BJ (cell line): Measurements from ENCODE around the gene ZNF784. TPM values are rescaled to one million over a fixed set of nuclear protein-coding genes. Genes with fewer than 3 reads are reported as not detected.
A peak's percentile ranks its signal among the peaks of the same experiment; 100 is the strongest.

Source experiments
- CTCF ChIA-PET: fragments of 350-600 bp; formaldehyde crosslinking; extraction: SDS; loops from one replicate; lab custom pipeline; 2021; ENCODE audit warnings: antibody characterized with exemption, inconsistent platforms; lab: Yijun Ruan, JAX
- POLR2A ChIA-PET: fragments of 300-600 bp; sonication (Branson Sonifier 250); formaldehyde crosslinking; extraction: SDS; loops from one replicate; lab custom pipeline; 2021; ENCODE audit warnings: antibody characterized with exemption; lab: Charles Lee
- DNase-seq: peaks from one replicate; pipeline ENCODE4 v3.0.0-alpha.2; 2011; ENCODE audit warnings: low read depth
- H3K27me3 ChIP-seq: 2 replicates; pipeline ENCODE4 v1.6.0; 2011; ENCODE audit warnings: low read length; ENCODE audit not compliant: control insufficient read depth, insufficient read depth
- H3K36me3 ChIP-seq: 2 replicates; pipeline ENCODE4 v1.5.1; 2011; ENCODE audit warnings: low read length; ENCODE audit not compliant: control insufficient read depth, insufficient read depth
- H3K4me3 ChIP-seq: 2 replicates; pipeline ENCODE4 v1.5.1; 2011; ENCODE audit warnings: low read depth, mild to moderate bottlenecking, control low read depth, low read length
- polyA plus RNA-seq: library from polyadenylated mRNA; depleted of rRNA; stranded (reverse); fragments of >200 nt; gene quantifications from 2 replicates; pipeline ENCODE4 v1.2.3, GENCODE V29; 2011
- TF ChIP-seq, protein P1 (sequence below): IDR thresholded peaks from 2 replicates; pipeline ENCODE4 v1.5.1; 2011; ENCODE audit warnings: low read depth, mild to moderate bottlenecking, control low read depth, inconsistent platforms, low read length, moderate library complexity; ENCODE audit not compliant: insufficient read depth

ZNF784 gene
- polyA plus RNA-seq, 1 experiment = 4.5 TPM

DNA sequence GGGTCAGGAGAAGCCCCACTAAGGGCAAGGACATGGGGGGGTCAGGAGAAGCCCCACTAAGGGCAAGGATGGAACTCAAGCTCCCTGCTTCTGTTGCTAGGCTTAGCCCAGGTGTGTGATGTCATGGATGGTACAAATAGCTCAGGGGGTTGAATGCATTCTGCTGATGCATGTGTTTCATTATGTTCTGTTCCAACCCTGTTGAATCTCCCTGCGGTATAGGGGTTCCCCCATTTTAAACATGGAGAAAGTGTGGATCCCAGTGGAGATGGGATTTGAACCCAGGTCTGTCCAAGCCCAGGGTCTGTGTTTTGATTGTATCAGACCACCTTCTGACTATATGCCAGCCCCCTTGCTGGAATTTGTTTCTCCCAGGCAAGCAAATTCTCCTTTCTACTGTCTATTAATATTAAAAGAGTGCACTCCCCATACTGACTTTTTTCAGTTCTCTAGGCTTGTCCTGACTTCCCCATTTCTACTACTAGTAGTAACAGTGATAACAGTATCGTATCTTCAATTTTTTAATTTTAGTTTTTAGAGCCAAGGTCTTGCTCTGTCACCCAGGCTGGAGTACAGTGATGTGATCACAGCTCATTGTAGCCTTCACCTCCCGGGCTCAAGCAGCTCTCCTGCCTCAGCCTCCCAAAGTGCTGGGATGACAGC lies 12.3 kb downstream of the ZNF784 start:
- H3K4me3 ChIP-seq = no peak overlapping the region
- DNase-seq = no peak
- CTCF ChIA-PET = interaction anchor here (1.2 kb wide), 1 partner anchor 20 kb away, joined by 3 read pairs; no protein-coding TSS in a partner anchor
- POLR2A ChIA-PET = no interaction called here
- peaks cover 18% of the 10 kb centered on the region for H3K36me3 ChIP-seq
- H3K27me3 ChIP-seq = no peaks in the 10 kb centered on the region
- TF ChIP-seq, protein P1, sequence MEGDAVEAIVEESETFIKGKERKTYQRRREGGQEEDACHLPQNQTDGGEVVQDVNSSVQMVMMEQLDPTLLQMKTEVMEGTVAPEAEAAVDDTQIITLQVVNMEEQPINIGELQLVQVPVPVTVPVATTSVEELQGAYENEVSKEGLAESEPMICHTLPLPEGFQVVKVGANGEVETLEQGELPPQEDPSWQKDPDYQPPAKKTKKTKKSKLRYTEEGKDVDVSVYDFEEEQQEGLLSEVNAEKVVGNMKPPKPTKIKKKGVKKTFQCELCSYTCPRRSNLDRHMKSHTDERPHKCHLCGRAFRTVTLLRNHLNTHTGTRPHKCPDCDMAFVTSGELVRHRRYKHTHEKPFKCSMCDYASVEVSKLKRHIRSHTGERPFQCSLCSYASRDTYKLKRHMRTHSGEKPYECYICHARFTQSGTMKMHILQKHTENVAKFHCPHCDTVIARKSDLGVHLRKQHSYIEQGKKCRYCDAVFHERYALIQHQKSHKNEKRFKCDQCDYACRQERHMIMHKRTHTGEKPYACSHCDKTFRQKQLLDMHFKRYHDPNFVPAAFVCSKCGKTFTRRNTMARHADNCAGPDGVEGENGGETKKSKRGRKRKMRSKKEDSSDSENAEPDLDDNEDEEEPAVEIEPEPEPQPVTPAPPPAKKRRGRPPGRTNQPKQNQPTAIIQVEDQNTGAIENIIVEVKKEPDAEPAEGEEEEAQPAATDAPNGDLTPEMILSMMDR = no peak

DNA sequence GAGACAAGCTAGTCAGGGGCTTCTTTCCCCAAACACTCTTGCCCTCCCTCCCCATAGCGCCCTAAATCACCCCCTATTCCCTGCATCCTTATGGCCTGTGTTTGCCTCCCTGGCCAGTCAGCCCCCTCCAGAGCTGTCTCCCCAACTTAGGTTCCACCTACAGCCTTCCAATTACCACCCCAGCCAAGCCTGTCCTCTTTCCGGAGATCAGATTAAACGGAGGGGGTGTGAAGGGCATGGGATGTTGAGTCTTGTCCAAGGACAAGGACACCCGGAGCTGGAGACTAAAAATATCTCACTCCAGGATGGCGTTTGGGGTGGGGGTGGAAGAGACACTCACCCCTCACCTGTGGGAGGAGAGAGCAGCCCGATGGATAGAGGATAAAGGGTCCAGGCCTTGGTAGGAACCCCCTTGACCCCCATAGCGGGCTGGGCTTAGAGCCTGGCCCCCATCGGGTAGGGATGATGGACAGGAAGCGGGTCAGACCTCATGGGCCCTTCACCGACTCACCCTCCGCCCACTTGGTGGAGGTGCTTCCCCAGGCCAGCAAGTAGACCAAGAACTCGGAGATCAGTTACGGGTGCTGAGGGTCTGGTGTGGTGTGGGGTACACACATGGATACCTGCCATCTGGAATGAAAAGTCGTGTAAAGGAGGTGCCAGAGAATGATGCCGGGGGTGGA lies 12.9 kb downstream of the ZNF784 start:
- CTCF ChIA-PET = interaction anchor here (0.9 to 1.2 kb wide), 2 partner anchors 16 to 21 kb away, joined by 3 read pairs; no protein-coding TSS in a partner anchor
- no peak for DNase-seq
- Histone ChIP-seq H3K4me3 (no peak overlapping the region), H3K36me3 (peaks cover 13% of the 10 kb centered on the region), H3K27me3 (no peaks in the 10 kb centered on the region)
- TF ChIP-seq, protein P1 = no peak
- POLR2A ChIA-PET = no interaction called here

DNA sequence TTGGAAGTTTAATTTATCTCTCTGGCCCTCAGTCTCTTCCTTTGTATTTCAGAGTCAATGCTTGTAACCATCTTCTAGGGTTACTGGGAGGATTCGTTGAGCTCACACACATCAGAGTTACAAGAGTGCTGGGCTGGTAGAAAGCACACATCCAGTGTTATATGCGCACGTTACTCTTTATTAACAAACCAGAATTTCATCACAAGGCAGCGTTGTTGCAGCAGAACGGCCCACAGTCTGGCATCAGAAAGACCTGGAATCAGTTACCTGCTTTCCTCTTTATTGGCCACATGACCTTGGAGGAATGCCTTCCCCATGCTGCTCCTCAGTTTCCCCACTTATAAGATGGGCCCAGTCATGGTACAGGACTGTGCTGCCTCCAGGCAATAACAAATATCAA lies 15.0 kb downstream of the ZNF784 start:
- H3K27me3 ChIP-seq = no peaks in the 10 kb centered on the region
- TF ChIP-seq, protein P1 = no peak
- peaks cover 7% of the 10 kb centered on the region; the same call in 1 of the 2 replicates for H3K36me3 ChIP-seq
- ChIA-PET CTCF (interaction anchor here (0.5 kb wide), 1 partner anchor 442 kb away, joined by 4 read pairs; no protein-coding TSS in a partner anchor), POLR2A (no interaction called here)
- no peak overlapping the region for H3K4me3 ChIP-seq
- DNase-seq = no peak

DNA sequence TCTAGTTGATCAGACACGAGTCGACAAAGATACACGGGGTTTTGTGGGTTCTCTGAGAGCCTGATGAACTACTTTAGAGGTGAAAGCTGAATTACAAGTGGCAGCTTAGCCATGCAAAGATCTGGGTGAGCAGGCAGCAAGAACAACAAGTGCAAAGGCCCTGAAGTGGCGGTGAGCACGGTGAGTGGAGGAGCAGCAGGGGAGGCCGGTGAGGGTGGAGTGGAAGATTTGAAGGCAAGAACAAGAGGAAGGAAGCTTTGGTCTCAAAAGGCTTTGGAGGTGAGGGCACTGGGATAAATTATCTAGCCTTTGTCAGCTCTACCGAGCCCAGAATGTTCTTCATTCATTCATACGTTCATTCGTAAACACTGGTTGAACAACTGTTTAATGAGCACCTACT lies 17.5 kb downstream of the ZNF784 start:
- POLR2A ChIA-PET = no interaction called here
- H3K27me3 ChIP-seq = no peaks in the 10 kb centered on the region
- TF ChIP-seq, protein P1 = no peak
- DNase-seq = no peak
- peaks cover 6% of the 10 kb centered on the region; the same call in 1 of the 2 replicates for H3K36me3 ChIP-seq
- CTCF ChIA-PET = interaction anchor here (0.6 to 2.4 kb wide), 24 partner anchors 12 to 1468 kb away, joined by 3 to 40 read pairs (median 6); partner anchors contain the start of genes ZNF579 and ZNF784
- H3K4me3 ChIP-seq = no peak overlapping the region

DNA sequence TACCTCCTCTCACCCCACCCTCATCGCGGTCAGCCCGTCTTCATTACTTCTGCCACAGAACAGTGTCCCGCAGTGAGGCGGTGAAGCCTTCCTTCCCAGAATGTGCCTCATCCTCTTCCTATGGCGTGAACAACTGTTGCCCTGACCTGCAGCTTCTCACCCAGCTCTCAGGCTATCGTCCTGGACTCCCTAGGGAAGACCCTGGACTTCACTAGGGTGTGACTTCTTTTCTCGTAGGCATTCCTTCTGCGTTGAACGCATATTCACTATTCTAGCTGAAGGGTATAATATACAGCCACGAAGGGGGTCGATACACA lies 17.9 kb downstream of the ZNF784 start:
- POLR2A ChIA-PET = no interaction called here
- Histone ChIP-seq H3K36me3 (peaks cover 6% of the 10 kb centered on the region; the same call in 1 of the 2 replicates), H3K4me3 (peak overlapping the region; percentile 90), H3K27me3 (no peaks in the 10 kb centered on the region)
- TF ChIP-seq, protein P1 = no peak
- no peak for DNase-seq
- CTCF ChIA-PET = interaction anchor here (0.6 to 2.4 kb wide), 27 partner anchors 12 to 1467 kb away, joined by 3 to 40 read pairs (median 4); partner anchors contain the start of genes ZNF579 and ZNF784
